HG03342 (cell line): ENCODE measurements around the gene UBE2L3.
"Not testable (repeated sequence)": the region's sequence is repeated elsewhere in the genome, so short reads cannot be mapped to it uniquely, and the experiment has no call there.

ENCODE experiments used
- ATAC-seq: cut with Tn5 transposase; IDR thresholded peaks from one replicate; pipeline ENCODE4 v1.9.1; 2021; ENCODE audit warnings: mild to moderate bottlenecking, moderate library complexity; ENCODE audit not compliant: unreplicated experiment

Gene UBE2L3

DNA sequence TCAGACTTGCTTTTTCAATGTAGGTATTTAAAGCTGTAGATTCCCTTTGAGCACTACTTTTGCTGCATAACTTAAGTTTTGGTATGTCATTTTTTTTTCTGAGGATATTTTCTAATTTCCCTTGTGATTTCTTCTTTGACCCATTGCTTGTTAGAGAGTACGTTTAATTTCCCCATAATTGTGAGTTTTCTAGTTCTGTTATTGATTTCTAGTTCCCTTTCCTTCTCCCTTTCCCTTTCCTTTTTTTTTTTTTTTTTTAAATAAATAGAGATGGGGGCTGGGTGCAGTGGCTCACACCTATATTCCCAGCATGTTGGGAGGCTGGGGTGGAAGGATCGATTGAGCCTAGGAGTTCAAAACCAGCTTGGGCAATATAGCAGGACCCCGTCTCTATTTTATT is 30.8 kb downstream of the UBE2L3 start:
- no peak for ATAC-seq

- no peak for ATAC-seq
Observed at GRCh38 chr22:21599053-21599893, 31.8 kb downstream of the UBE2L3 start.

- no peak for ATAC-seq
Observed at GRCh38 chr22:21602579-21602978, 35.1 kb downstream of the UBE2L3 start.

GRCh38 chr22:21603973-21604372 is 36.5 kb downstream of the UBE2L3 start:
- no peak for ATAC-seq

DNA sequence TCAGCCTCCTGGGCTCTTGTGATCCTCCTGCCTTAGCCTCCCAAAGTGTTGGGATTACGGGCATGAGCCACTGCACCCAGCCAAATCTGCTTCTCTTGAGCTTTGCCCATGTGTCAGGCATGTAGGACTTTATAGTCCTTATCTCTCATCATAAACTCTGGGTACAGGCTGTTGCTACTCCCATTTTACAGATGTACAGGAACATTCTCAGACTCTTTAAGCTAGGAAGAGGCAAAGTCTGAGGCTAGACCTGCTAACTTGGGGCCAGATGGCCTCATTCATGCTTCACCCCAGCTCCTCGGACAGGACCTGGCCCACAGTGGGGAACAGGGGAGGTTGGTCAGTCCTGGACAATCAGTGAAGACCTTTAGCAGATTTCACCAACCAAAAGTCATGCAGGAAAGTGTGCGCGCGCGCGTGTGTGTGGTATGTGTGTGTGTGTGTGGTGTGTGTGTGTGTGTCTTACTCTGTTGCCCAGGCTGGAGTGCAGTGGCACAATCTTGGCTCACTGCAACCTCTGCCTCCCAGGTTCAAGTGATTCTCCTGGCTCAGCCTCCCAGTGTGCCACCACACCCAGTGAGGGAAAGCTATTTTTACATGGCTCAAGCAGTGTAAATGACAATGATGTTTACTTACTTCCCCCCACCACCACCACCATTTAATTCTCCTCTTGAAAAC is 38.5 kb downstream of the UBE2L3 start:
- no peak for ATAC-seq

GRCh38 chr22:21606775-21607174 is 39.3 kb downstream of the UBE2L3 start:
- no peak for ATAC-seq

GRCh38 chr22:21609556-21610157 is 42.1 kb downstream of the UBE2L3 start:
- not testable (repeated sequence) for ATAC-seq

DNA sequence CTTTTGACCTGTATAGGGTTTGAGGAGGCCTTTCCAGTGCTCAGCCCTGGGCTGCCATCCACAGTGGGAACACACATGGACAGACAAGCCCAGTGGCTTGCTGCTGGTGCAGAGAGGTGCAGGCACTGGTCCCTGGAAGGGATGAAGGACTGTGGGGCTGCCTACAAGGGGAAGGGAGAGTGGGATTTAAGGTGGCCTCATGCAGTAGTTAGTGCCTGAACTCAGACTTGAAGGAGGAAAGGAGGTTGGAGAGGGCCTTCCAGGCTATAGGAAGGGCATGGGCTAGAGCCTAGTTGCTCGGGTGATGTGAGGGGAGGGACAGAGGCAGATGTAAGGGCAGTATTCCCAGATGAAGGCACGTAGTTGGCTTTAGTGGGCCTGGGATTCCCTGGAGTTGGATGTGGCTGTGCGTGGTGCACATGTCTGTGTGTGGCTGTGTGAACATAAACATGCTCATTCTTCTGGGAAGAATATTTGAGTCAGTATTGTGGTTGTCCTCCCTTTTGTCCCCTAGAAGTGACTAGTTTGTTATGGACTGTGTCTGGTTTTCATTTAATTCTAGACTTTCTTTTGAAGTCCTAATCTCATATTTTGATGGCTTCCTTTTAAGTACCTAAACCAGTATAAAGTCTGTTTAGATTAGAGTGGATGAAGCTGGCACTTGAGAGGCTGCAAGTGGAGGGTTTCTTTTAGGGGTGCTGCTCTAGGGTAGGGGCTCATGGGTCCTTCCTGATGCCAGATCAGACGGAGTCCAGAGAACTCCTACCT is 43.9 kb downstream of the UBE2L3 start:
- ATAC-seq = no peak

- no peak for ATAC-seq
Observed at GRCh38 chr22:21612858-21613257, 45.3 kb downstream of the UBE2L3 start.

DNA sequence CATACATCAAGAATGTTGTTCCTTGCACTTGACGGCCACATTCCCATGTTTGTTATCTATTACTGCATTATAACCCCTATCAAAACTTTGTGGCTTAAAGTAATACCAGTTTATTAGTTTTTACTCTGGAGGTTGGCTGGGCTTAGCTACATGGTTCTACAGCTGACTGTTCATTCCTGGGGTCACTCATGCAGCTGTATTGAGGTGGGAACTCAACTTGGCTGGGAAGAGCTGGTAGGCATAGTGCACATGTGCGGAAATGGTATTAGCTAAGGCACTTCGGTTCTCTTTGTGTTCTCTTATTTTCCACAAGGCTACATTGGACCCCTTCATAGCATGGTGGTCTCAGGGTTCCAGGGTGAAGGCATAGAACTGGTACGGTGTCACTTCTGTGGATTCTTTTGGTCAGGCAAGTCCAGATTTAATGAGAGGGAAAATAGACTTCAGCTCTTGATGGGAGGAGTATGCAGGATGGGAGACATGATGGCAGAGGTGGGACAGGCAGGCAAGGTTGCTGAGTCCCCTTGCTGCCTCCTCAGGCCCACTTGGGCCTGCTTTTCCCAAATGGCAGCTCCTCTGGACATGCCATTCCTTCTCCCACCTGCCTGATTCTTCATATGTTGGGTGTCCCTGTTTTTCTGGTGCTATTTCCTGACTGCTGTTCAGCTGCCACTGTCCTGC is 46.2 kb downstream of the UBE2L3 start:
- no peak for ATAC-seq

DNA sequence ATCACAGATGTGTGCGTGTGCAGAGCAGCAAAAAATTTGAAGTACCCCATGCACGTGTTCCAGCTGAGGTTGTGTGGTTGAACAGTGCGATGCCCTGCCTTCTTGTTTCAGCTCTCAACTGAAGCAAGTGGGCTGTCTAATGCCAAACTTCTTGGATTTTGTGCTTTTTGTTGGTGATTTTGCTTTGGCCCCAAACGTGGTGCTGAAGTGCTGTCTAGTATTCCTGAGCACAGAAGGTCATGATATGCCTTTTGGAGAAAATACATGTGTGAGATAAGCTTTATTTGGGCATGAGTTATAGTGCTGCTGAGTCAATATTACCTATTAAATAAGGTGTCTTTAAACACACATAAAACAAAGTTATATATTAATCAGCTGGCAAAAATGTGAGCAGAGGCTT is 48.2 kb downstream of the UBE2L3 start:
- ATAC-seq = no peak

GRCh38 chr22:21617337-21617736 is 49.8 kb downstream of the UBE2L3 start:
- not testable (repeated sequence) for ATAC-seq

- ATAC-seq = no peak
Observed at GRCh38 chr22:21621025-21621424, 53.5 kb downstream of the UBE2L3 start.

DNA sequence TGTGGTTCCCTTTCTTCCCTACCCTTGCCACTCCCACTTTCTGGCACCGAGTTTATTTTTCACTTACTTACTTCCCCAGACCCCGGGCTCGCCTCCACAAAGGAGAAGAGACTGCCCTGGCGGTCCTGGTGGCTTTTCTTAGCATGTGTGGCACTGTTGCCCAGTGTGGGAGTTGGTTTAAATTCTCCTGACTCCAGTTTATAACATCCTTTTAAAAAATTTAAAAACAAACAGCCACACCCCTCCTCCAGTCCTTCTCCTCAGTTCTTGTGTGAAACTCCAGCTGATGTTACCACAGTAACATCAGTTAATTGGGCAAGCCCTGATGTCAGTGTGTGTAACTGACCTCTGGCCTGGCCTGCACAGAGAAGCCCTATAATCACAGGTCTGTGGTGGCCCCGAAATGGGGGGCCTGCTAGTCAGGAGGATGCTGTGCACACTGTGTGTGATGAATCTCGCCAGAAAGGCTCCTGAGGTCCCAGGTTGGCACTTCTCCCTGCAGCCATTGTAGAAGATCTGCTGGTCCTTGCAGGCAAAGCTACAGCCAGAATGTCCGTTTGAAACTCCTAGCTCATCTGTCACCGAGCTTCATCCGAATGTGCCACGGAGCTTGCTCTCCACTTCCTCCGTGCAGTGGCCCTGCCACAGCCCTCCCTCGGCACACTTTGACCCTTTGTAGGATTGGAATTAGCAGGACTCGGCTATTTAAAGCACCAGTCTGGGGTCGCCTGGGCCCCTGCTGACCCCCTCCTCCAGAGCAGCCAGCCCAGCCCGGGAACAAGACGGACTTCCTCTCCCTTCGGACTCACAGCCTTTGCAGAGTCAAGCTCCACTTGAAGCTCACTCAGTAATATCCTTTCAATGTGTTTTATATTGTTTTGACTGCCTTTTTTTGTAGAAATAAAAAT is 54.8 kb downstream of the UBE2L3 start:
- no peak for ATAC-seq

GRCh38 chr22:21622919-21623647 is 55.6 kb downstream of the UBE2L3 start:
- no peak for ATAC-seq

DNA sequence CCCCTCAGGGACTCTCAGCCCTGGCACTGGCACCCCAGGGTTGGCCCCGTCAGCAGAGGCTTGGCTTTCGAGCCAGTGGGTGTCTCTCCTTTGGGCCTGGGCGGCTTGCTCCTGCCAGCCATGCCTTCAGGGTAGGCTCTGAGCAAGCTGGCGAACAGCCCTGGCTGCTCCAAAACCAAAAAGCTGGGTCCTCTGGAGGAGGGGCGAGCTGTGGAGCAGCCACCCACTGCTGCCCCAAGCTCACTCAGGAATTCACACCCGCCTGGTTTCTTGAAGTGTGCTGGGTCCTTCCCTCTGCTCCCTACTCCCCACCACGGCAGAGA is 56.1 kb downstream of the UBE2L3 start:
- no peak for ATAC-seq

DNA sequence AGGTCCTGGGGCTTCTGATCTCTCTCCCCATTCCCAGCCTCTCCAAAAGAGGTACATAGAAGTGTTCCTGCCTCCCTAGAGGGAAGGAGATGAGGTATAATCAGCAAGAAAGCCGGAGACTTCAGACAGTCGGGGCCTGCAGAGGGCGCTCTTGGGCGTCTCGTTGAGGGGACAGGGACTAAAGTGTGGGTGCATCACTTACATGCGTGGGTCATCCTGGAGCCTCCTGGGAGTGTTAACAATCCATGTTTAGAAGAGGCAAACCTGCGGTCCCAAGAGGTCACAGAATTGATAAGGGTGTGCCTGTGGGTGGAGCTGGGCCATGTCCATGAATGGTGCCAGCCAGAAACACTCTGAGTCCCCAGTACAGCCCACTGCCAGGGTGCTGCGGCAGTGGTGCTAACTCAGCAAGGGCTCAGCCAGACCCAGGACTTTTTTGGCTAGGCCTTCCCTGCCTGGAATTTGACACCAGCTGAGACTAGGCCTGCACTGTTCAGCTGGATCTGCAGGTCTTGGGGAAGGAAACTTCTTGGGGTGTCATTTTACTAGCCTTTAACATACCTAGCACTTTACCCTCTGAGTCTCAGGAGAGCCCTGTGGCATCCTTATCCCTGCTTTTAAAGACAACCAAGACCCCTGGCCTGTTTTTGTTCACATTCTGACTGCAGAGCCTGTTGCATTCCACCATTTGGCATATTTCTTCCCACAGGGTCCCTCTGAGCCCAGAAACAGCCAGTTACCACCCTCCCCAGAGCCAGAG is 56.8 kb downstream of the UBE2L3 start:
- no peak for ATAC-seq
